WTC11 (cell line): Measurements from ENCODE around the gene URB1.

Source experiments
- CBFB ChIP-seq: sonication (generic); formaldehyde crosslinking; IDR thresholded peaks from 2 replicates; pipeline ENCODE4 v1.8.1; 2022; ENCODE audit warnings: mild to moderate bottlenecking, low read depth, missing genetic modification reagents
- CREB1 ChIP-seq: sonication (generic); formaldehyde crosslinking; IDR thresholded peaks from 2 replicates; pipeline ENCODE4 v1.8.0; 2023; ENCODE audit warnings: mild to moderate bottlenecking, missing genetic modification reagents
- MYBL2 ChIP-seq: sonication (generic); formaldehyde crosslinking; IDR thresholded peaks from 2 replicates; pipeline ENCODE4 v1.8.1; 2023; ENCODE audit warnings: mild to moderate bottlenecking, moderate library complexity, missing genetic modification reagents
- ZNF232 ChIP-seq: sonication (generic); formaldehyde crosslinking; IDR thresholded peaks from 2 replicates; pipeline ENCODE4 v1.8.0; 2022; ENCODE audit warnings: mild to moderate bottlenecking, missing genetic modification reagents
- TF ChIP-seq, protein P1 (sequence below): sonication (generic); formaldehyde crosslinking; IDR thresholded peaks from 2 replicates; pipeline ENCODE4 v1.8.0; 2022; ENCODE audit warnings: mild to moderate bottlenecking, missing genetic modification reagents
- TF ChIP-seq, protein P2 (sequence below): fragments of 200-600 bp; IDR thresholded peaks from 2 replicates; pipeline ENCODE4 v1.8.0; 2022; ENCODE audit warnings: antibody characterized with exemption
- TF ChIP-seq, protein P3 (sequence below): fragments of 250-450 bp; sonication (Bioruptor Pico); IDR thresholded peaks from 2 replicates; pipeline ENCODE4 v2.1.2; 2022; ENCODE audit warnings: mild to moderate bottlenecking, moderate library complexity
- TF ChIP-seq, protein P4 (sequence below): sonication (generic); formaldehyde crosslinking; conservative IDR thresholded peaks from 2 replicates; pipeline ENCODE4 v1.8.1; 2023; ENCODE audit warnings: mild to moderate bottlenecking, low read depth, missing genetic modification reagents, moderate library complexity
- TF ChIP-seq, protein P5 (sequence below): sonication (generic); formaldehyde crosslinking; IDR thresholded peaks from 2 replicates; pipeline ENCODE4 v1.8.0; 2022; ENCODE audit warnings: missing genetic modification reagents

DNA sequence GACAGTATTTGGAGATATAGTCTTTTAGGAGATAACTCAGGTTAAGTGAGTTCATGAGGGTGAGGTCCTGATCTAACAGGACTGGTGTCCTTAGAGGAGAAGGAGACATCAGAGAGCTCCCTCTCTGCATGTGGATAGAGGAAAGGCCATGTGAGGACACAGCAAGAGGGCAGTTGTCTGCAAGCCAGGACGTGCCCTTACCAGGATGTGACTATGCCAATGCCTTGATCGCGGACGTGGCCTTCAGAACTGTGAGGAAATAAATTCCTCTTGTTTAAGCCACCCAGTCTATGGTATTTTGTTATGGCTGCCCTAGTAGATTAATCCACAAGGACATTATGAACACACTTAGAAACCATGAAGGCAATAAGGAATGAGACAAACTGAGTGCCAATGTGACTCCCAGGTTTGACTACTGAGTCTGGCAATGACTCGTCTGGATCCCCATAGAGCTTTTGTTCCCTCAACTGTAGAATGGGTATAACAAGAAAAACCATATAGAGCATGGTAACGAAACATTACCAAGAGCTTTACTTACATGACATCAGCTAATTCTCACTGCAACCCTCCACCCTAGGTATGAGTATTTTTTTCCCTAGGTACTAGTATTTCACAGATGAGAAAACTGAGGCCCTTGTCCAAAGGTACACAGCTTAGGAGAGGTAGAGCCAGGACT, 6.5 kb downstream of the URB1 start:
- TF ChIP-seq, protein P1, sequence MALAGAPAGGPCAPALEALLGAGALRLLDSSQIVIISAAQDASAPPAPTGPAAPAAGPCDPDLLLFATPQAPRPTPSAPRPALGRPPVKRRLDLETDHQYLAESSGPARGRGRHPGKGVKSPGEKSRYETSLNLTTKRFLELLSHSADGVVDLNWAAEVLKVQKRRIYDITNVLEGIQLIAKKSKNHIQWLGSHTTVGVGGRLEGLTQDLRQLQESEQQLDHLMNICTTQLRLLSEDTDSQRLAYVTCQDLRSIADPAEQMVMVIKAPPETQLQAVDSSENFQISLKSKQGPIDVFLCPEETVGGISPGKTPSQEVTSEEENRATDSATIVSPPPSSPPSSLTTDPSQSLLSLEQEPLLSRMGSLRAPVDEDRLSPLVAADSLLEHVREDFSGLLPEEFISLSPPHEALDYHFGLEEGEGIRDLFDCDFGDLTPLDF (CRISPR knock-in tag): no peak
- TF ChIP-seq CREB1 (CRISPR knock-in tag) (no peak), MYBL2 (CRISPR knock-in tag) (no peak), ZNF232 (no peak), CBFB (CRISPR knock-in tag) (no peak)
- TF ChIP-seq, protein P2, sequence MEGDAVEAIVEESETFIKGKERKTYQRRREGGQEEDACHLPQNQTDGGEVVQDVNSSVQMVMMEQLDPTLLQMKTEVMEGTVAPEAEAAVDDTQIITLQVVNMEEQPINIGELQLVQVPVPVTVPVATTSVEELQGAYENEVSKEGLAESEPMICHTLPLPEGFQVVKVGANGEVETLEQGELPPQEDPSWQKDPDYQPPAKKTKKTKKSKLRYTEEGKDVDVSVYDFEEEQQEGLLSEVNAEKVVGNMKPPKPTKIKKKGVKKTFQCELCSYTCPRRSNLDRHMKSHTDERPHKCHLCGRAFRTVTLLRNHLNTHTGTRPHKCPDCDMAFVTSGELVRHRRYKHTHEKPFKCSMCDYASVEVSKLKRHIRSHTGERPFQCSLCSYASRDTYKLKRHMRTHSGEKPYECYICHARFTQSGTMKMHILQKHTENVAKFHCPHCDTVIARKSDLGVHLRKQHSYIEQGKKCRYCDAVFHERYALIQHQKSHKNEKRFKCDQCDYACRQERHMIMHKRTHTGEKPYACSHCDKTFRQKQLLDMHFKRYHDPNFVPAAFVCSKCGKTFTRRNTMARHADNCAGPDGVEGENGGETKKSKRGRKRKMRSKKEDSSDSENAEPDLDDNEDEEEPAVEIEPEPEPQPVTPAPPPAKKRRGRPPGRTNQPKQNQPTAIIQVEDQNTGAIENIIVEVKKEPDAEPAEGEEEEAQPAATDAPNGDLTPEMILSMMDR: no peak
- TF ChIP-seq, protein P3, sequence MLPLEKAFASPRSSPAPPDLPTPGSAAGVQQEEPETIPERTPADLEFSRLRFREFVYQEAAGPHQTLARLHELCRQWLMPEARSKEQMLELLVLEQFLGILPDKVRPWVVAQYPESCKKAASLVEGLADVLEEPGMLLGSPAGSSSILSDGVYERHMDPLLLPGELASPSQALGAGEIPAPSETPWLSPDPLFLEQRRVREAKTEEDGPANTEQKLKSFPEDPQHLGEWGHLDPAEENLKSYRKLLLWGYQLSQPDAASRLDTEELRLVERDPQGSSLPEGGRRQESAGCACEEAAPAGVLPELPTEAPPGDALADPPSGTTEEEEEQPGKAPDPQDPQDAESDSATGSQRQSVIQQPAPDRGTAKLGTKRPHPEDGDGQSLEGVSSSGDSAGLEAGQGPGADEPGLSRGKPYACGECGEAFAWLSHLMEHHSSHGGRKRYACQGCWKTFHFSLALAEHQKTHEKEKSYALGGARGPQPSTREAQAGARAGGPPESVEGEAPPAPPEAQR: no peak
- TF ChIP-seq, protein P4, sequence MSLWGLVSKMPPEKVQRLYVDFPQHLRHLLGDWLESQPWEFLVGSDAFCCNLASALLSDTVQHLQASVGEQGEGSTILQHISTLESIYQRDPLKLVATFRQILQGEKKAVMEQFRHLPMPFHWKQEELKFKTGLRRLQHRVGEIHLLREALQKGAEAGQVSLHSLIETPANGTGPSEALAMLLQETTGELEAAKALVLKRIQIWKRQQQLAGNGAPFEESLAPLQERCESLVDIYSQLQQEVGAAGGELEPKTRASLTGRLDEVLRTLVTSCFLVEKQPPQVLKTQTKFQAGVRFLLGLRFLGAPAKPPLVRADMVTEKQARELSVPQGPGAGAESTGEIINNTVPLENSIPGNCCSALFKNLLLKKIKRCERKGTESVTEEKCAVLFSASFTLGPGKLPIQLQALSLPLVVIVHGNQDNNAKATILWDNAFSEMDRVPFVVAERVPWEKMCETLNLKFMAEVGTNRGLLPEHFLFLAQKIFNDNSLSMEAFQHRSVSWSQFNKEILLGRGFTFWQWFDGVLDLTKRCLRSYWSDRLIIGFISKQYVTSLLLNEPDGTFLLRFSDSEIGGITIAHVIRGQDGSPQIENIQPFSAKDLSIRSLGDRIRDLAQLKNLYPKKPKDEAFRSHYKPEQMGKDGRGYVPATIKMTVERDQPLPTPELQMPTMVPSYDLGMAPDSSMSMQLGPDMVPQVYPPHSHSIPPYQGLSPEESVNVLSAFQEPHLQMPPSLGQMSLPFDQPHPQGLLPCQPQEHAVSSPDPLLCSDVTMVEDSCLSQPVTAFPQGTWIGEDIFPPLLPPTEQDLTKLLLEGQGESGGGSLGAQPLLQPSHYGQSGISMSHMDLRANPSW (CRISPR knock-in tag): no peak
- TF ChIP-seq, protein P5, sequence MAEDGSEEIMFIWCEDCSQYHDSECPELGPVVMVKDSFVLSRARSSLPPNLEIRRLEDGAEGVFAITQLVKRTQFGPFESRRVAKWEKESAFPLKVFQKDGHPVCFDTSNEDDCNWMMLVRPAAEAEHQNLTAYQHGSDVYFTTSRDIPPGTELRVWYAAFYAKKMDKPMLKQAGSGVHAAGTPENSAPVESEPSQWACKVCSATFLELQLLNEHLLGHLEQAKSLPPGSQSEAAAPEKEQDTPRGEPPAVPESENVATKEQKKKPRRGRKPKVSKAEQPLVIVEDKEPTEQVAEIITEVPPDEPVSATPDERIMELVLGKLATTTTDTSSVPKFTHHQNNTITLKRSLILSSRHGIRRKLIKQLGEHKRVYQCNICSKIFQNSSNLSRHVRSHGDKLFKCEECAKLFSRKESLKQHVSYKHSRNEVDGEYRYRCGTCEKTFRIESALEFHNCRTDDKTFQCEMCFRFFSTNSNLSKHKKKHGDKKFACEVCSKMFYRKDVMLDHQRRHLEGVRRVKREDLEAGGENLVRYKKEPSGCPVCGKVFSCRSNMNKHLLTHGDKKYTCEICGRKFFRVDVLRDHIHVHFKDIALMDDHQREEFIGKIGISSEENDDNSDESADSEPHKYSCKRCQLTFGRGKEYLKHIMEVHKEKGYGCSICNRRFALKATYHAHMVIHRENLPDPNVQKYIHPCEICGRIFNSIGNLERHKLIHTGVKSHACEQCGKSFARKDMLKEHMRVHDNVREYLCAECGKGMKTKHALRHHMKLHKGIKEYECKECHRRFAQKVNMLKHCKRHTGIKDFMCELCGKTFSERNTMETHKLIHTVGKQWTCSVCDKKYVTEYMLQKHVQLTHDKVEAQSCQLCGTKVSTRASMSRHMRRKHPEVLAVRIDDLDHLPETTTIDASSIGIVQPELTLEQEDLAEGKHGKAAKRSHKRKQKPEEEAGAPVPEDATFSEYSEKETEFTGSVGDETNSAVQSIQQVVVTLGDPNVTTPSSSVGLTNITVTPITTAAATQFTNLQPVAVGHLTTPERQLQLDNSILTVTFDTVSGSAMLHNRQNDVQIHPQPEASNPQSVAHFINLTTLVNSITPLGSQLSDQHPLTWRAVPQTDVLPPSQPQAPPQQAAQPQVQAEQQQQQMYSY (CRISPR knock-in tag): no peak
